Measurements from ENCODE around the gene RSF1. TPM values are rescaled to one million over a fixed set of nuclear protein-coding genes. Genes with fewer than 3 reads are reported as not detected.

The RSF1 gene
- total and polyA plus RNA-seq, 4 donors: 5.2 to 33.1 (median 13.4) TPM

DNA sequence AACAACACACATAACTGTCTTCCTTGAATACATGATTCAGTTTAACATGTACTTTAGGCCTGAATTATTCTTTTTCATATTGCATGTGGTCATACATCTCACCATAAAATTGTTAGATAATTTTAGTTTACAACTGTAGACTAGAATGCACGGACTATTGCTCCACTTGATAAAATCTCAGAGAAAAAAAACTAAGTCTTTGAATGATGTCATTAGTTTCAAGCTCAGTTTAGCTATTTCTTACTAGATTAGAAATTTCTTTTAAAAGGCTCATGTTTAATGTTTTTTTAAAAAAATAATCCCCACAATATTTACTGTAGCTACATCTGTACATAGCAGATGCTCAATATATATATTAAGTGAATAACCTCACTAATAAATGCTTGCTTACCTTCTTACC is 5.1 kb downstream of the RSF1 start:
- H3K4me3 ChIP-seq (ENCODE audit: low read depth in 1 of 3, low read length in 3 of 3): no peak overlapping the region
- no peak for DNase-seq (ENCODE audit: low spot score)
- peaks cover 0 to 30% (median 10%) of the 10 kb centered on the region in 4 donors for H3K4me1 ChIP-seq (ENCODE audit: control insufficient read depth in 4 of 4, insufficient read depth in 4 of 4, low read length in 3 of 4)
- H3K27me3 ChIP-seq (ENCODE audit: control insufficient read depth in 4 of 4, insufficient read depth in 4 of 4, low read length in 3 of 4): no peaks in the 10 kb centered on the region
- no peaks in the 10 kb centered on the region for H3K9me3 ChIP-seq (ENCODE audit: control insufficient read depth in 4 of 4, low read length in 3 of 4)
- TF ChIP-seq RAD21 (IDR thresholded peaks at IDR 0.05) (no peak), TAF1 (conservative IDR thresholded peaks at IDR 0.05) (no peak), EGR1 (IDR thresholded peaks at IDR 0.05; ENCODE audit: low read depth in 2 of 2) (no peak), HNF4G (IDR thresholded peaks at IDR 0.05) (no peak), FOXA2 (IDR thresholded peaks at IDR 0.05) (no peak), SP1 (IDR thresholded peaks at IDR 0.05) (no peak)
- TF ChIP-seq, protein P1, sequence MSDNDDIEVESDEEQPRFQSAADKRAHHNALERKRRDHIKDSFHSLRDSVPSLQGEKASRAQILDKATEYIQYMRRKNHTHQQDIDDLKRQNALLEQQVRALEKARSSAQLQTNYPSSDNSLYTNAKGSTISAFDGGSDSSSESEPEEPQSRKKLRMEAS (IDR thresholded peaks at IDR 0.05): no peak
- H3K36me3 ChIP-seq (ENCODE audit: control insufficient read depth in 4 of 4, insufficient read depth in 3 of 4, low read depth in 1 of 4, low read length in 3 of 4): peaks cover 0 to 2% (median 0%) of the 10 kb centered on the region in 4 donors
- 91% methylated on average over 1 of the region's 1 CpG for WGBS
- H3K9ac ChIP-seq (ENCODE audit: low read depth in 1 of 2, low read length in 2 of 2): no peak overlapping the region
- no peak overlapping the region for H3K27ac ChIP-seq (ENCODE audit: low read depth in 1 of 2, low read length in 2 of 2)

DNA sequence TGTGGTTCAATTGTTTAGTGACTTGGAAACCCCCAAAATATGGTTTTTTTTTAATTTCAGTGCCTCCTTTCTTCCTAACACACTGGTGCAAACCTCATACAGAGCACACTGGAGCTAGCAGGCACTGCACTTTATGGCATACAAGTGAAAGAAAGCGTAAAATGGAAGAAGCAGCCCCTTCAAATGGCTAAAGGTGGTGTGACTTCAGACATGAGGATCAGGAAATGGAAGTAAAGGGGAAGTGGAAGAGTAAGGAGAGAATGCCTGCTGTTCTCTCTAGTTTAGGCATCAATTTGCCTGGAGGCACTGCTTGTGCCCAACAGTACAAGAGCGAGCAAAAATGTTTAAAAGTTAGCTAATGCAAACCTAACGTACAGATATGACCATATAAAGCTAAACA is 5.7 kb downstream of the RSF1 start:
- H3K9ac ChIP-seq (ENCODE audit: low read depth in 1 of 2, low read length in 2 of 2): no peak overlapping the region
- H3K4me3 ChIP-seq (ENCODE audit: low read depth in 1 of 3, low read length in 3 of 3): no peak overlapping the region
- no peak overlapping the region for H3K27ac ChIP-seq (ENCODE audit: low read depth in 1 of 2, low read length in 2 of 2)
- no peak for TF ChIP-seq NR2F2 (IDR thresholded peaks at IDR 0.05)
- DNase-seq (ENCODE audit: low spot score): no peak
- no peaks in the 10 kb centered on the region for H3K9me3 ChIP-seq (ENCODE audit: control insufficient read depth in 4 of 4, low read length in 3 of 4)
- no peaks in the 10 kb centered on the region for H3K27me3 ChIP-seq (ENCODE audit: control insufficient read depth in 4 of 4, insufficient read depth in 4 of 4, low read length in 3 of 4)
- H3K4me1 ChIP-seq (ENCODE audit: control insufficient read depth in 4 of 4, insufficient read depth in 4 of 4, low read length in 3 of 4): peaks cover 0 to 30% (median 10%) of the 10 kb centered on the region in 4 donors
- peaks cover 0 to 2% (median 0%) of the 10 kb centered on the region in 4 donors for H3K36me3 ChIP-seq (ENCODE audit: control insufficient read depth in 4 of 4, insufficient read depth in 3 of 4, low read depth in 1 of 4, low read length in 3 of 4)
- 98% methylated on average over 3 of the region's 3 CpGs for WGBS

DNA sequence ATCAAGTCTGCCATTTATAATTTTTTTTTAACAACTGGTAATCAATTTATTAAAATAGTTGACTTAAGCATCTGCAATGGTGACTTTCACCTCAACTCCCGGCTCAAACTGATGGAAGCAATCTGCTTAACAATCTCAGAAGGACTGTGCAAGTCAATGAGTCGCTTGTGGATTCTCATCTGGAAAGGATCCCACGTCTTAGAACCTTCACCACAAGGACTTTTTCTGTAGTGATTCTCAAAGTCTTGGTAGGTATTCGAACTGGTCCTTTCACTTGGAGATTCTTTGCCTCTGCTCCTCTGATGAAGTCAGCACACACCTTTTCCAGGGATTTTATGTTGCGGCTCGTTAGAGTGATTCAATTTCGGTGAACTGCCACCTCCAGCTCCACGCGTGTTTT is 7.3 kb downstream of the RSF1 start:
- TF ChIP-seq, protein P2, sequence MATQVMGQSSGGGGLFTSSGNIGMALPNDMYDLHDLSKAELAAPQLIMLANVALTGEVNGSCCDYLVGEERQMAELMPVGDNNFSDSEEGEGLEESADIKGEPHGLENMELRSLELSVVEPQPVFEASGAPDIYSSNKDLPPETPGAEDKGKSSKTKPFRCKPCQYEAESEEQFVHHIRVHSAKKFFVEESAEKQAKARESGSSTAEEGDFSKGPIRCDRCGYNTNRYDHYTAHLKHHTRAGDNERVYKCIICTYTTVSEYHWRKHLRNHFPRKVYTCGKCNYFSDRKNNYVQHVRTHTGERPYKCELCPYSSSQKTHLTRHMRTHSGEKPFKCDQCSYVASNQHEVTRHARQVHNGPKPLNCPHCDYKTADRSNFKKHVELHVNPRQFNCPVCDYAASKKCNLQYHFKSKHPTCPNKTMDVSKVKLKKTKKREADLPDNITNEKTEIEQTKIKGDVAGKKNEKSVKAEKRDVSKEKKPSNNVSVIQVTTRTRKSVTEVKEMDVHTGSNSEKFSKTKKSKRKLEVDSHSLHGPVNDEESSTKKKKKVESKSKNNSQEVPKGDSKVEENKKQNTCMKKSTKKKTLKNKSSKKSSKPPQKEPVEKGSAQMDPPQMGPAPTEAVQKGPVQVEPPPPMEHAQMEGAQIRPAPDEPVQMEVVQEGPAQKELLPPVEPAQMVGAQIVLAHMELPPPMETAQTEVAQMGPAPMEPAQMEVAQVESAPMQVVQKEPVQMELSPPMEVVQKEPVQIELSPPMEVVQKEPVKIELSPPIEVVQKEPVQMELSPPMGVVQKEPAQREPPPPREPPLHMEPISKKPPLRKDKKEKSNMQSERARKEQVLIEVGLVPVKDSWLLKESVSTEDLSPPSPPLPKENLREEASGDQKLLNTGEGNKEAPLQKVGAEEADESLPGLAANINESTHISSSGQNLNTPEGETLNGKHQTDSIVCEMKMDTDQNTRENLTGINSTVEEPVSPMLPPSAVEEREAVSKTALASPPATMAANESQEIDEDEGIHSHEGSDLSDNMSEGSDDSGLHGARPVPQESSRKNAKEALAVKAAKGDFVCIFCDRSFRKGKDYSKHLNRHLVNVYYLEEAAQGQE (IDR thresholded peaks at IDR 0.05): no peak
- no peak for TF ChIP-seq TAF1 (conservative IDR thresholded peaks at IDR 0.05)
- TF ChIP-seq SP1 (IDR thresholded peaks at IDR 0.05): no peak
- TF ChIP-seq, protein P3, sequence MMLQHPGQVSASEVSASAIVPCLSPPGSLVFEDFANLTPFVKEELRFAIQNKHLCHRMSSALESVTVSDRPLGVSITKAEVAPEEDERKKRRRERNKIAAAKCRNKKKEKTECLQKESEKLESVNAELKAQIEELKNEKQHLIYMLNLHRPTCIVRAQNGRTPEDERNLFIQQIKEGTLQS (IDR thresholded peaks at IDR 0.05): no peak
- no peak for TF ChIP-seq NR2F2 (IDR thresholded peaks at IDR 0.05)
- no peak for TF ChIP-seq FOXA2 (IDR thresholded peaks at IDR 0.05)
- no peak for TF ChIP-seq FOXA1 (IDR thresholded peaks at IDR 0.05)
- TF ChIP-seq, protein P1 (IDR thresholded peaks at IDR 0.05): no peak
- TF ChIP-seq HNF4A (conservative IDR thresholded peaks at IDR 0.05): no peak
- no peak for TF ChIP-seq YY1 (IDR thresholded peaks at IDR 0.05)
- TF ChIP-seq, protein P4, sequence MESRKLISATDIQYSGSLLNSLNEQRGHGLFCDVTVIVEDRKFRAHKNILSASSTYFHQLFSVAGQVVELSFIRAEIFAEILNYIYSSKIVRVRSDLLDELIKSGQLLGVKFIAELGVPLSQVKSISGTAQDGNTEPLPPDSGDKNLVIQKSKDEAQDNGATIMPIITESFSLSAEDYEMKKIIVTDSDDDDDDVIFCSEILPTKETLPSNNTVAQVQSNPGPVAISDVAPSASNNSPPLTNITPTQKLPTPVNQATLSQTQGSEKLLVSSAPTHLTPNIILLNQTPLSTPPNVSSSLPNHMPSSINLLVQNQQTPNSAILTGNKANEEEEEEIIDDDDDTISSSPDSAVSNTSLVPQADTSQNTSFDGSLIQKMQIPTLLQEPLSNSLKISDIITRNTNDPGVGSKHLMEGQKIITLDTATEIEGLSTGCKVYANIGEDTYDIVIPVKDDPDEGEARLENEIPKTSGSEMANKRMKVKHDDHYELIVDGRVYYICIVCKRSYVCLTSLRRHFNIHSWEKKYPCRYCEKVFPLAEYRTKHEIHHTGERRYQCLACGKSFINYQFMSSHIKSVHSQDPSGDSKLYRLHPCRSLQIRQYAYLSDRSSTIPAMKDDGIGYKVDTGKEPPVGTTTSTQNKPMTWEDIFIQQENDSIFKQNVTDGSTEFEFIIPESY (IDR thresholded peaks at IDR 0.05): no peak
- TF ChIP-seq GABPA (IDR thresholded peaks at IDR 0.05 in 1 of 2, conservative IDR thresholded peaks at IDR 0.05 in 1 of 2): no peak
- TF ChIP-seq HNF4G (IDR thresholded peaks at IDR 0.05): no peak
- no peak for TF ChIP-seq RAD21 (IDR thresholded peaks at IDR 0.05)
- no peak for TF ChIP-seq RXRA (IDR thresholded peaks at IDR 0.05)
- TF ChIP-seq, protein P5, sequence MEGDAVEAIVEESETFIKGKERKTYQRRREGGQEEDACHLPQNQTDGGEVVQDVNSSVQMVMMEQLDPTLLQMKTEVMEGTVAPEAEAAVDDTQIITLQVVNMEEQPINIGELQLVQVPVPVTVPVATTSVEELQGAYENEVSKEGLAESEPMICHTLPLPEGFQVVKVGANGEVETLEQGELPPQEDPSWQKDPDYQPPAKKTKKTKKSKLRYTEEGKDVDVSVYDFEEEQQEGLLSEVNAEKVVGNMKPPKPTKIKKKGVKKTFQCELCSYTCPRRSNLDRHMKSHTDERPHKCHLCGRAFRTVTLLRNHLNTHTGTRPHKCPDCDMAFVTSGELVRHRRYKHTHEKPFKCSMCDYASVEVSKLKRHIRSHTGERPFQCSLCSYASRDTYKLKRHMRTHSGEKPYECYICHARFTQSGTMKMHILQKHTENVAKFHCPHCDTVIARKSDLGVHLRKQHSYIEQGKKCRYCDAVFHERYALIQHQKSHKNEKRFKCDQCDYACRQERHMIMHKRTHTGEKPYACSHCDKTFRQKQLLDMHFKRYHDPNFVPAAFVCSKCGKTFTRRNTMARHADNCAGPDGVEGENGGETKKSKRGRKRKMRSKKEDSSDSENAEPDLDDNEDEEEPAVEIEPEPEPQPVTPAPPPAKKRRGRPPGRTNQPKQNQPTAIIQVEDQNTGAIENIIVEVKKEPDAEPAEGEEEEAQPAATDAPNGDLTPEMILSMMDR (IDR thresholded peaks at IDR 0.05; ENCODE audit: low read depth, low read length, missing input control): no peak
- TF ChIP-seq JUND (IDR thresholded peaks at IDR 0.05): no peak
- TF ChIP-seq EGR1 (IDR thresholded peaks at IDR 0.05; ENCODE audit: low read depth in 2 of 2): no peak
- no peak overlapping the region for H3K9ac ChIP-seq (ENCODE audit: low read depth in 1 of 2, low read length in 2 of 2)
- H3K36me3 ChIP-seq (ENCODE audit: control insufficient read depth in 4 of 4, insufficient read depth in 3 of 4, low read depth in 1 of 4, low read length in 3 of 4): peaks cover 0 to 2% (median 0%) of the 10 kb centered on the region in 4 donors
- H3K27me3 ChIP-seq (ENCODE audit: control insufficient read depth in 4 of 4, insufficient read depth in 4 of 4, low read length in 3 of 4): no peaks in the 10 kb centered on the region
- H3K4me1 ChIP-seq (ENCODE audit: control insufficient read depth in 4 of 4, insufficient read depth in 4 of 4, low read length in 3 of 4): peaks cover 0 to 17% (median under 1%) of the 10 kb centered on the region in 4 donors
- no peak overlapping the region for H3K4me3 ChIP-seq (ENCODE audit: low read depth in 1 of 3, low read length in 3 of 3)
- no peaks in the 10 kb centered on the region for H3K9me3 ChIP-seq (ENCODE audit: control insufficient read depth in 4 of 4, low read length in 3 of 4)
- no peak overlapping the region for H3K27ac ChIP-seq (ENCODE audit: low read depth in 1 of 2, low read length in 2 of 2)
- WGBS: 98% methylated on average over 9 of the region's 9 CpGs
- DNase-seq (ENCODE audit: low spot score): no peak
